ENCODE measurements around the gene DCDC2. TPM values are rescaled to one million over a fixed set of nuclear protein-coding genes. Genes with fewer than 3 reads are reported as not detected.
"Not testable (repeated sequence)": the region's sequence is repeated elsewhere in the genome, so short reads cannot be mapped to it uniquely, and the experiment has no call there.

The DCDC2 gene
- under 1 TPM in 1 of 2 experiments, not detected in 1; 0.14 TPM for total RNA-seq

- POLR2A ChIA-PET, result no interaction called here
- Mint-ChIP-seq H3K4me3 (peak within 1 kb of the TSS; percentile 56), H3K36me3 (no peaks in the 10 kb centered on the region), H3K27me3 (peaks cover 44% of the 10 kb centered on the region), H3K9me3 (no peaks in the 10 kb centered on the region), H3K27ac (no peak within 1 kb of the TSS), H3K4me1 (peaks cover 12% of the 10 kb centered on the region)
- peak; percentile 51 for DNase-seq
- peak; percentile 18 for ATAC-seq (ENCODE audit: low read depth)
These were observed at the start of gene DCDC2 for GRCh38 chr6:24357336-24358218. Gene DCDC2 (minus strand): TSS chr6:24358059. CDS start chr6:24357750, 309 bp downstream.

GRCh38 chr6:24405262-24405661, 47.4 kb upstream of the DCDC2 start:
- Mint-ChIP-seq H3K27me3 (peaks cover 7% of the 10 kb centered on the region), H3K9me3 (no peaks in the 10 kb centered on the region), H3K36me3 (peaks cover 12% of the 10 kb centered on the region), H3K4me3 (no peak overlapping the region), H3K27ac (no peak overlapping the region), H3K4me1 (peaks cover 20% of the 10 kb centered on the region)
- POLR2A ChIA-PET, result no interaction called here
- DNase-seq (no peak), ATAC-seq (ENCODE audit: low read depth) (no peak)

GRCh38 chr6:24403501-24403824, 45.6 kb upstream of the DCDC2 start:
- no peaks in the 10 kb centered on the region for H3K9me3 Mint-ChIP-seq
- POLR2A ChIA-PET, result no interaction called here
- peak overlapping the region; percentile 65 for H3K27ac Mint-ChIP-seq
- peak overlapping the region; percentile 95 for H3K4me3 Mint-ChIP-seq
- peaks cover 9% of the 10 kb centered on the region for H3K36me3 Mint-ChIP-seq
- H3K27me3 Mint-ChIP-seq, result peaks cover 14% of the 10 kb centered on the region
- DNase-seq (no peak), ATAC-seq (ENCODE audit: low read depth) (no peak)
- peaks cover 18% of the 10 kb centered on the region for H3K4me1 Mint-ChIP-seq

- Mint-ChIP-seq H3K4me1 (peaks cover 18% of the 10 kb centered on the region), H3K9me3 (no peaks in the 10 kb centered on the region), H3K27ac (peak within 1 kb of the TSS; percentile 65), H3K36me3 (peaks cover 8% of the 10 kb centered on the region), H3K4me3 (peak within 1 kb of the TSS; percentile 95), H3K27me3 (peaks cover 14% of the 10 kb centered on the region)
- peak; percentile 94 for ATAC-seq (ENCODE audit: low read depth)
- POLR2A ChIA-PET, result no interaction called here
- DNase-seq, result peak; percentile 81
These were observed 45.0 kb upstream of the DCDC2 start, which contains the start of gene MRS2 for GRCh38 chr6:24402697-24403500. Gene MRS2 (plus strand): TSS chr6:24402936. CDS start chr6:24403047, 111 bp downstream.

- DNase-seq (no peak), ATAC-seq (ENCODE audit: low read depth) (no peak)
- Mint-ChIP-seq H3K36me3 (peaks cover 7% of the 10 kb centered on the region), H3K9me3 (no peaks in the 10 kb centered on the region), H3K4me3 (no peak overlapping the region), H3K27ac (no peak overlapping the region), H3K4me1 (peaks cover 18% of the 10 kb centered on the region), H3K27me3 (peaks cover 18% of the 10 kb centered on the region)
- POLR2A ChIA-PET, result no interaction called here
These were observed 43.6 kb upstream of the DCDC2 start for GRCh38 chr6:24401458-24401857.

- DNase-seq; H3K27ac Mint-ChIP-seq; H3K36me3 Mint-ChIP-seq; H3K9me3 Mint-ChIP-seq; ATAC-seq (ENCODE audit: low read depth); POLR2A ChIA-PET; H3K4me3 Mint-ChIP-seq: not testable (repeated sequence)
- peaks cover 23% of the 10 kb centered on the region for H3K27me3 Mint-ChIP-seq
- H3K4me1 Mint-ChIP-seq, result peaks cover 18% of the 10 kb centered on the region
These were observed 42.5 kb upstream of the DCDC2 start for GRCh38 chr6:24400045-24401039.

- no peak for DNase-seq
- POLR2A ChIA-PET, result no interaction called here
- H3K9me3 Mint-ChIP-seq, result no peaks in the 10 kb centered on the region
- H3K27me3 Mint-ChIP-seq, result peaks cover 23% of the 10 kb centered on the region
- H3K27ac Mint-ChIP-seq, result no peak overlapping the region
- peaks cover 4% of the 10 kb centered on the region for H3K4me1 Mint-ChIP-seq
- no peak for ATAC-seq (ENCODE audit: low read depth)
- no peak overlapping the region for H3K4me3 Mint-ChIP-seq
- H3K36me3 Mint-ChIP-seq, result no peaks in the 10 kb centered on the region
These were observed 39.8 kb upstream of the DCDC2 start for GRCh38 chr6:24397631-24398030.

GRCh38 chr6:24396824-24397223, 39.0 kb upstream of the DCDC2 start:
- POLR2A ChIA-PET, result no interaction called here
- ATAC-seq (ENCODE audit: low read depth), result no peak
- no peak for DNase-seq
- H3K27ac Mint-ChIP-seq, result no peak overlapping the region
- H3K4me3 Mint-ChIP-seq, result no peak overlapping the region
- H3K27me3 Mint-ChIP-seq, result peaks cover 23% of the 10 kb centered on the region
- H3K4me1 Mint-ChIP-seq, result peaks cover 6% of the 10 kb centered on the region
- H3K9me3 Mint-ChIP-seq, result no peaks in the 10 kb centered on the region
- H3K36me3 Mint-ChIP-seq, result no peaks in the 10 kb centered on the region

GRCh38 chr6:24394780-24395437, 37.0 kb upstream of the DCDC2 start:
- POLR2A ChIA-PET, result no interaction called here
- no peaks in the 10 kb centered on the region for H3K36me3 Mint-ChIP-seq
- peaks cover 15% of the 10 kb centered on the region for H3K27me3 Mint-ChIP-seq
- H3K9me3 Mint-ChIP-seq, result no peaks in the 10 kb centered on the region
- no peak overlapping the region for H3K4me3 Mint-ChIP-seq
- ATAC-seq (ENCODE audit: low read depth) (no peak), DNase-seq (no peak)
- peaks cover 12% of the 10 kb centered on the region for H3K4me1 Mint-ChIP-seq
- no peak overlapping the region for H3K27ac Mint-ChIP-seq

- Mint-ChIP-seq H3K36me3 (no peaks in the 10 kb centered on the region), H3K4me3 (no peak overlapping the region), H3K9me3 (no peaks in the 10 kb centered on the region), H3K27ac (no peak overlapping the region), H3K4me1 (peaks cover 12% of the 10 kb centered on the region), H3K27me3 (peaks cover 9% of the 10 kb centered on the region)
- ATAC-seq (ENCODE audit: low read depth), result no peak
- no peak for DNase-seq
- POLR2A ChIA-PET, result no interaction called here
These were observed 36.4 kb upstream of the DCDC2 start for GRCh38 chr6:24394061-24394779.

- H3K27ac Mint-ChIP-seq, result no peak overlapping the region
- H3K36me3 Mint-ChIP-seq, result no peaks in the 10 kb centered on the region
- ATAC-seq (ENCODE audit: low read depth), result no peak
- peaks cover 12% of the 10 kb centered on the region for H3K4me1 Mint-ChIP-seq
- H3K9me3 Mint-ChIP-seq, result no peaks in the 10 kb centered on the region
- peaks cover 14% of the 10 kb centered on the region for H3K27me3 Mint-ChIP-seq
- H3K4me3 Mint-ChIP-seq, result no peak overlapping the region
- POLR2A ChIA-PET, result no interaction called here
- no peak for DNase-seq
These were observed 34.0 kb upstream of the DCDC2 start for GRCh38 chr6:24391756-24392405.

- no peak overlapping the region for H3K27ac Mint-ChIP-seq
- DNase-seq, result no peak
- H3K27me3 Mint-ChIP-seq, result peaks cover 7% of the 10 kb centered on the region
- H3K4me1 Mint-ChIP-seq, result peaks cover 12% of the 10 kb centered on the region
- H3K36me3 Mint-ChIP-seq, result no peaks in the 10 kb centered on the region
- H3K4me3 Mint-ChIP-seq, result no peak overlapping the region
- H3K9me3 Mint-ChIP-seq, result no peaks in the 10 kb centered on the region
- POLR2A ChIA-PET, result no interaction called here
- ATAC-seq (ENCODE audit: low read depth), result no peak
These were observed 33.3 kb upstream of the DCDC2 start for GRCh38 chr6:24391208-24391607.

All from activated naive CD8-positive, alpha-beta T cell treated with anti-CD3 and anti-CD28 coated beads, Interleukin-2, amount 10 ng/mL, durations not matched to agents 7 days and 5 days (primary cell).